B cell (primary cell): Measurements from ENCODE around the gene TRAPPC12. TPM values are rescaled to one million over a fixed set of nuclear protein-coding genes. Genes with fewer than 3 reads are reported as not detected.
A peak's percentile ranks its signal among the peaks of the same experiment; 100 is the strongest.

ENCODE experiments used
- ATAC-seq: fragments of 200-7000 bp; cut with Tn5 transposase; one replicate; pipeline ENCODE4 v1.10.0; 2021; ENCODE audit warnings: low read depth, mild to moderate bottlenecking, moderate number of reproducible peaks, moderate library complexity
- CTCF ChIA-PET: fragments of 350-600 bp; sonication (Branson Sonifier 250); formaldehyde crosslinking; loops from one replicate; lab custom pipeline; 2021; ENCODE audit warnings: antibody characterized with exemption, inconsistent platforms; lab: Charles Lee
- POLR2A ChIA-PET: fragments of 350-600 bp; sonication (Branson Sonifier 250); formaldehyde crosslinking; loops from one replicate; lab custom pipeline; 2021; ENCODE audit warnings: antibody characterized with exemption; lab: Charles Lee
- DNase-seq: peaks from one replicate; pipeline ENCODE4 v3.0.0; 2013
- H2AFZ ChIP-seq: 2 replicates; pipeline ENCODE4 v1.6.1; 2012; ENCODE audit warnings: mild to moderate bottlenecking, low read depth, low read length; ENCODE audit not compliant: insufficient read depth, poor library complexity, severe bottlenecking
- H3K27ac ChIP-seq, 2 donors: 1 replicate in 1 of 2; 2 replicates in 1 of 2; pipeline ENCODE4 v1.5.1; 2012 to 2013; ENCODE audit warnings: low read length in 2 of 2, mild to moderate bottlenecking in 2 of 2, moderate library complexity in 1 of 2
- H3K27me3 ChIP-seq, 4 experiments: fragments of 200-600 bp in 1 of 4; sonication (generic) in 1 of 4; replicated peaks in 1 of 4; 1 replicate in 2 of 4; 2 replicates in 2 of 4; pipeline versions ENCODE4 v1.6.1 to v1.7.0; 2013 to 2016; ENCODE audit warnings: low read length in 3 of 4, mild to moderate bottlenecking in 2 of 4, mixed read lengths in 1 of 4, moderate library complexity in 1 of 4; ENCODE audit not compliant: insufficient read depth in 4 of 4, control insufficient read depth in 3 of 4; ENCODE audit errors: control extremely low read depth in 1 of 4
- H3K36me3 ChIP-seq, 2 experiments: replicated peaks in 1 of 2; 1 replicate in 1 of 2; 2 replicates in 1 of 2; pipeline versions ENCODE4 v1.6.1 to v1.7.1; 2013; ENCODE audit warnings: low read length in 1 of 2; ENCODE audit not compliant: insufficient read depth in 2 of 2, control insufficient read depth in 1 of 2; ENCODE audit errors: control extremely low read depth in 1 of 2, extremely low read depth in 1 of 2
- H3K4me1 ChIP-seq, 2 donors: fragments of 200-600 bp in 1 of 2; sonication (generic) in 1 of 2; 1 replicate in 1 of 2; 2 replicates in 1 of 2; pipeline versions ENCODE4 v1.5.1 to v1.6.1; 2013 to 2017; ENCODE audit warnings: low read length in 2 of 2; ENCODE audit not compliant: control insufficient read depth in 2 of 2, insufficient read depth in 2 of 2
- H3K4me2 ChIP-seq: replicated peaks from 2 replicates; pipeline ENCODE3; 2012; ENCODE audit warnings: mild to moderate bottlenecking, low read depth, low read length; ENCODE audit not compliant: poor library complexity, severe bottlenecking
- H3K4me3 ChIP-seq, 5 experiments: fragments of 200-600 bp in 1 of 5; sonication (generic) in 1 of 5; 1 replicate in 3 of 5; 2 replicates in 2 of 5; pipeline versions ENCODE4 v1.5.1 to v1.7.0; 2011 to 2016; ENCODE audit warnings: low read length in 4 of 5, mild to moderate bottlenecking in 4 of 5, low read depth in 2 of 5, control low read depth in 1 of 5, moderate library complexity in 1 of 5; ENCODE audit not compliant: insufficient read depth in 1 of 5; ENCODE audit errors: control extremely low read depth in 1 of 5, extremely low read depth in 1 of 5
- H3K79me2 ChIP-seq: fragments of 200-600 bp; sonication (generic); one replicate; pipeline ENCODE4 v1.6.0; 2016; ENCODE audit warnings: low read length; ENCODE audit not compliant: control insufficient read depth, insufficient read depth
- H3K9ac ChIP-seq: fragments of 200-600 bp; sonication (generic); 2 replicates; pipeline ENCODE4 v1.6.1; 2017; ENCODE audit warnings: mild to moderate bottlenecking, low read length, moderate library complexity
- H3K9me3 ChIP-seq, 3 donors: one replicate each; pipeline versions ENCODE4 v1.6.1 to v1.7.1; 2013; ENCODE audit warnings: low read length in 2 of 3; ENCODE audit not compliant: control insufficient read depth in 2 of 3, insufficient read depth in 1 of 3; ENCODE audit errors: control extremely low read depth in 1 of 3
- H4K20me1 ChIP-seq: 2 replicates; pipeline ENCODE4 v1.6.0; 2012; ENCODE audit warnings: mild to moderate bottlenecking, low read length; ENCODE audit not compliant: insufficient read depth, control insufficient read depth, poor library complexity, severe bottlenecking
- H3K27ac Mint-ChIP-seq: one replicate; pipeline ENCODE4 v1.8.0; 2021; ENCODE audit warnings: mixed read lengths
- H3K27me3 Mint-ChIP-seq: one replicate; pipeline ENCODE4 v1.8.0; 2021; ENCODE audit warnings: mixed read lengths
- H3K4me1 Mint-ChIP-seq: one replicate; pipeline ENCODE4 v1.8.0; 2021; ENCODE audit warnings: mixed read lengths
- H3K4me3 Mint-ChIP-seq: one replicate; pipeline ENCODE4 v1.8.0; 2021; ENCODE audit warnings: mixed read lengths
- H3K9me3 Mint-ChIP-seq: one replicate; pipeline ENCODE4 v1.8.0; 2022; ENCODE audit warnings: mixed read lengths; ENCODE audit not compliant: insufficient read depth
- EZH2 ChIP-seq: IDR thresholded peaks from 2 replicates; pipeline ENCODE4 v1.6.1; 2012; ENCODE audit warnings: borderline replicate concordance, low read depth, mild to moderate bottlenecking, moderate library complexity, low read length; ENCODE audit not compliant: insufficient read depth, poor library complexity, severe bottlenecking
- WGBS: methylation state at CpG from one replicate; pipeline ENCODE4 v1.1.5; 2013; ENCODE audit warnings: missing lambda C conversion rate; ENCODE audit not compliant: insufficient coverage; 5-methylcytosine and 5-hydroxymethylcytosine counted together
- intact Hi-C: fragments of 100-400 bp; cut with micrococcal nuclease; formaldehyde crosslinking; loops from one replicate; pipeline ENCODE4 v1.10.0; 2022
- polyA plus RNA-seq: library from polyadenylated mRNA; depleted of rRNA; stranded (reverse); fragments of >200 nt; gene quantifications from 2 replicates; pipeline ENCODE4 v1.2.3, GENCODE V29; 2012
- total RNA-seq, 2 donors: library from RNA; stranded (reverse); fragments of 120-200 nt in 1 of 2; gene quantifications; 1 replicate in 1 of 2; 2 replicates in 1 of 2; pipeline versions ENCODE4 v1.2.3 to v1.2.4, GENCODE V29; 2013 to 2022
- TF ChIP-seq, protein P1 (sequence below): fragments of 200-600 bp; IDR thresholded peaks from one replicate; pipeline ENCODE4 v1.8.0; 2022; ENCODE audit warnings: antibody characterized with exemption, mild to moderate bottlenecking

Gene TRAPPC12
- total and polyA plus RNA-seq, 2 donors (not counting 1 experiment from before 2014, with no cell fraction given): 80.9 to 151 TPM

- Histone ChIP-seq H3K9ac (no peak overlapping the region), H3K27me3 (no peaks in the 10 kb centered on the region), H3K36me3 (peaks cover 3 to 22% of the 10 kb centered on the region in 2 experiments), H3K4me3 (no peak overlapping the region), H3K9me3 (peaks cover 1 to 10% (median 6%) of the 10 kb centered on the region in 3 donors), H4K20me1 (peaks cover 7% of the 10 kb centered on the region), H3K27ac (no peak overlapping the region), H3K79me2 (peaks cover 40% of the 10 kb centered on the region), H2AFZ (no peak overlapping the region), H3K4me2 (no peak overlapping the region), H3K4me1 (peaks cover 12 to 17% of the 10 kb centered on the region in 2 donors)
- H3K27ac Mint-ChIP-seq: no peak overlapping the region
- DNase-seq (no peak), ATAC-seq (no peak)
- no peak overlapping the region for H3K4me3 Mint-ChIP-seq
- H3K9me3 Mint-ChIP-seq: peaks cover 7% of the 10 kb centered on the region
- POLR2A ChIA-PET: no interaction called here
- CTCF ChIA-PET: no interaction called here
- 97% methylated on average over 3 of the region's 3 CpGs for WGBS
- intact Hi-C loops: no loop called here
- no peak for TF ChIP-seq EZH2
- TF ChIP-seq, protein P1, sequence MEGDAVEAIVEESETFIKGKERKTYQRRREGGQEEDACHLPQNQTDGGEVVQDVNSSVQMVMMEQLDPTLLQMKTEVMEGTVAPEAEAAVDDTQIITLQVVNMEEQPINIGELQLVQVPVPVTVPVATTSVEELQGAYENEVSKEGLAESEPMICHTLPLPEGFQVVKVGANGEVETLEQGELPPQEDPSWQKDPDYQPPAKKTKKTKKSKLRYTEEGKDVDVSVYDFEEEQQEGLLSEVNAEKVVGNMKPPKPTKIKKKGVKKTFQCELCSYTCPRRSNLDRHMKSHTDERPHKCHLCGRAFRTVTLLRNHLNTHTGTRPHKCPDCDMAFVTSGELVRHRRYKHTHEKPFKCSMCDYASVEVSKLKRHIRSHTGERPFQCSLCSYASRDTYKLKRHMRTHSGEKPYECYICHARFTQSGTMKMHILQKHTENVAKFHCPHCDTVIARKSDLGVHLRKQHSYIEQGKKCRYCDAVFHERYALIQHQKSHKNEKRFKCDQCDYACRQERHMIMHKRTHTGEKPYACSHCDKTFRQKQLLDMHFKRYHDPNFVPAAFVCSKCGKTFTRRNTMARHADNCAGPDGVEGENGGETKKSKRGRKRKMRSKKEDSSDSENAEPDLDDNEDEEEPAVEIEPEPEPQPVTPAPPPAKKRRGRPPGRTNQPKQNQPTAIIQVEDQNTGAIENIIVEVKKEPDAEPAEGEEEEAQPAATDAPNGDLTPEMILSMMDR: no peak
- H3K4me1 Mint-ChIP-seq: peaks cover 25% of the 10 kb centered on the region
- no peaks in the 10 kb centered on the region for H3K27me3 Mint-ChIP-seq
Observed at GRCh38 chr2:3354986-3355385, 24.5 kb upstream of the TRAPPC12 start.

GRCh38 chr2:3355951-3356569, 23.4 kb upstream of the TRAPPC12 start:
- H4K20me1 ChIP-seq: peaks cover 7% of the 10 kb centered on the region
- no peak for TF ChIP-seq EZH2
- TF ChIP-seq, protein P1: no peak

More at GRCh38 chr2:3355951-3356569, 23.4 kb upstream of the TRAPPC12 start:
- Histone ChIP-seq H3K9me3 (peaks cover 0 to 7% (median 2%) of the 10 kb centered on the region in 3 donors), H3K27me3 (no peaks in the 10 kb centered on the region), H3K79me2 (peaks cover 49% of the 10 kb centered on the region), H3K4me3 (no peak overlapping the region), H3K4me2 (no peak overlapping the region), H3K36me3 (peaks cover 0 to 20% of the 10 kb centered on the region in 2 experiments), H3K4me1 (peaks cover 12 to 17% of the 10 kb centered on the region in 2 donors), H2AFZ (no peak overlapping the region), H3K9ac (no peak overlapping the region), H3K27ac (no peak overlapping the region)
- WGBS: 96% methylated on average over 4 of the region's 8 CpGs
- H3K9me3 Mint-ChIP-seq: peaks cover 3% of the 10 kb centered on the region
- DNase-seq: no peak
- peak overlapping the region; percentile 20 for H3K27ac Mint-ChIP-seq
- CTCF ChIA-PET: no interaction called here
- no peak overlapping the region for H3K4me3 Mint-ChIP-seq
- no peak for ATAC-seq
- intact Hi-C loops: no loop called here
- H3K4me1 Mint-ChIP-seq: peaks cover 34% of the 10 kb centered on the region
- POLR2A ChIA-PET: interaction anchor here (0.6 kb wide), 1 partner anchor 39 kb away, joined by 6 read pairs; no protein-coding TSS in a partner anchor
- no peaks in the 10 kb centered on the region for H3K27me3 Mint-ChIP-seq
